ENCODE measurements around the gene ATXN10. TPM values are rescaled to one million over a fixed set of nuclear protein-coding genes. Genes with fewer than 3 reads are reported as not detected.

The ATXN10 gene
- total RNA-seq, 3 donors from 2014 or later, result 59.9 to 136 (median 66.8) TPM

DNA sequence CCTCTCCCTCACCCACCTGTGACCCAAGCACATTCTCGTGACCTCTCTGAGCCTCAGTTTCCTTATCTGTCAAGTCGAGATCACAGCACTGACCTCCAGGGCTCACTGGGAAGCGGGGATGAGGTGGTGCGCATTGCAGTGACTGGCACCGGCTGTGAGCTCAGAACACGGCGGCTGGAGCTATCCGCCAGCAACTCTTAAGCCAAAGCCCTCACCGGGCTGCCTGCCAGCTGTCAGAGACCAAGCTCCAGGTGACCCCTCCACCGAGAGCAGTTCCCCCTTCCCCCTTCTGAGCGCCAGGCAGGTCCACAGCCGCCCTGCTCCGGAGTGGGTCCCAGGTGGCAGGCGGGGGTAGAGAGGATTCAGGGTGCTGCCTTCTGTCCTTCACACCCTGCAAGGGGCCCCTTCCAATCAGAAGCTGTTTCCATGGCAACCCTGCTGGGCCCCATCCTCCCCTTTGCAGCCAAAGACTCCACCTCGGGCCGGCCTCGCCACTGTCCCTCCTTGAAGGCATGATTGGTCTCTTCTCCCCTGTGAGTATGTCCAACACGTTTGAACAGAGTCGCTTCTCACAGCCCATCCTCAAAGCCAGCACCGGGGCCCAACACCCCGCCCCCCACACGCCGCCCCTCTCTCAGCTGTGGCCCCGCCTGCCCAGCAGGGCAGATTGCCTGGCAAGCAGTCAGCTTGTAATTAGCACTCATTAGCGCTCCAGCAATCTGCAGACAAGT lies 206.6 kb downstream of the ATXN10 start:
- intact Hi-C loops (cut with DNase I, micrococcal nuclease), result no loop called here
- TF ChIP-seq, protein P1, sequence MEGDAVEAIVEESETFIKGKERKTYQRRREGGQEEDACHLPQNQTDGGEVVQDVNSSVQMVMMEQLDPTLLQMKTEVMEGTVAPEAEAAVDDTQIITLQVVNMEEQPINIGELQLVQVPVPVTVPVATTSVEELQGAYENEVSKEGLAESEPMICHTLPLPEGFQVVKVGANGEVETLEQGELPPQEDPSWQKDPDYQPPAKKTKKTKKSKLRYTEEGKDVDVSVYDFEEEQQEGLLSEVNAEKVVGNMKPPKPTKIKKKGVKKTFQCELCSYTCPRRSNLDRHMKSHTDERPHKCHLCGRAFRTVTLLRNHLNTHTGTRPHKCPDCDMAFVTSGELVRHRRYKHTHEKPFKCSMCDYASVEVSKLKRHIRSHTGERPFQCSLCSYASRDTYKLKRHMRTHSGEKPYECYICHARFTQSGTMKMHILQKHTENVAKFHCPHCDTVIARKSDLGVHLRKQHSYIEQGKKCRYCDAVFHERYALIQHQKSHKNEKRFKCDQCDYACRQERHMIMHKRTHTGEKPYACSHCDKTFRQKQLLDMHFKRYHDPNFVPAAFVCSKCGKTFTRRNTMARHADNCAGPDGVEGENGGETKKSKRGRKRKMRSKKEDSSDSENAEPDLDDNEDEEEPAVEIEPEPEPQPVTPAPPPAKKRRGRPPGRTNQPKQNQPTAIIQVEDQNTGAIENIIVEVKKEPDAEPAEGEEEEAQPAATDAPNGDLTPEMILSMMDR (IDR thresholded peaks at IDR 0.05), result no peak
- ATAC-seq, result no peak
- peak in 1 of 3 donors; percentile 31 for DNase-seq
- no peaks in the 10 kb centered on the region for H3K4me1 ChIP-seq (ENCODE audit: low read depth)
- no peaks in the 10 kb centered on the region for H3K36me3 ChIP-seq (ENCODE audit: low read depth)
- no peaks in the 10 kb centered on the region for H3K9me3 ChIP-seq
- no peak overlapping the region for H3K4me3 ChIP-seq

DNA sequence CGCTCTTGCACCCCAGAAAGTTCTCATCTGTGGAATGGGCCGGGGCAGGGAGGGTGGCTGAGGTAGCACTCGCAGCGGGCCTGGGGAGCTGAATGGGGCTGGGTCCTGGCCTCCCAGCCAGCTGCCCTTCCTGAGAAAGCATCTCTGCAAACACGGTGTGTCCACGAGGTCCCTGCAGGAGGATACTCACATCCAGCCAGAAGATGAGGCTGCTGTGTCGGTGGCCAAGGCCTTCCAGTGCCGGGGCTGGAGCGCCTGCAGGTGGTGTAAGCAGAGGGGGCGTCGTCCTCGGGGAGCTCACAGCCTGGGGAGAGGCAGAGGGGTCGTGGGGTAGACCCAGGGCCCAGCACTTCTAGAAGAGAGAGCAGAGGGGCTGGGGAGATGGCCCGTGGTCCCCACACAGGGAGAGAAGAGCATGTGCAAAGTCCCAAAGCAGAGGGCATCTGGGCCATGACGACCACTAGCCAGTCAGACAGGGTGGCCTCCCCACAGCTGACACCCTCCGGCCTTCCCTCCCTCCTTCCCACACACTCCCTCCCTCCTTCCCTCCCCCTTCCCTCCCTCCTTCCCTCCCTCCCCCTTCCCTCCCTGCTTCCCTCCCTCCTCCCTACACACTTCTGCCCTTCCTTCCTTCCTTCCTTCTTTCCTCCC lies 207.4 kb downstream of the ATXN10 start:
- Histone ChIP-seq H3K9me3 (no peaks in the 10 kb centered on the region), H3K4me3 (no peak overlapping the region), H3K4me1 (ENCODE audit: low read depth) (no peaks in the 10 kb centered on the region), H3K36me3 (ENCODE audit: low read depth) (no peaks in the 10 kb centered on the region)
- no peak for ATAC-seq
- TF ChIP-seq, protein P1 (IDR thresholded peaks at IDR 0.05), result no peak
- intact Hi-C loops (cut with DNase I, micrococcal nuclease), result no loop called here
- DNase-seq, result peak in 1 of 3 donors; percentile 28

DNA sequence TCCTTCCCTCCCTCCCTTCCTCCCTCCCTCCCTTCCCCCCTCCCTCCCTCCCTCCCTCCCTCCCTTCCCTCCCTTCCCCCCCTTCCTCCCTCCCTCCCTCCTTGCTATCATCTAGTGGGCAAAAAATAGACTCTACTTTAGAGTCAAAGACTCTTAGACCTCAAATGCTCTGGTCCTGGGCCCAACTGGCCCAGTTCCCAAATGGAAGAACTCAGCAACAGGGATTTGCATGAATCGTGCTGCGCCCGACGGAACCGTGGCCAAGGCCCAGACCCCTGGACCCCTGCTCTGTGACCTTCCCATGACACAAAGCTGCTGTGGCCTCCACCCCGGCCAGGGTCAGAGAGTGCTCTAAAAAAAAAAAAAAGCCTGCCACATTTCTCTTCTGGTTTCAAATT lies 207.9 kb downstream of the ATXN10 start:
- no peaks in the 10 kb centered on the region for H3K36me3 ChIP-seq (ENCODE audit: low read depth)
- DNase-seq (no peak), ATAC-seq (no peak)
- intact Hi-C loops (cut with DNase I, micrococcal nuclease), result no loop called here
- TF ChIP-seq, protein P1 (IDR thresholded peaks at IDR 0.05), result no peak
- no peaks in the 10 kb centered on the region for H3K4me1 ChIP-seq (ENCODE audit: low read depth)
- H3K9me3 ChIP-seq, result no peaks in the 10 kb centered on the region
- H3K4me3 ChIP-seq, result no peak overlapping the region

DNA sequence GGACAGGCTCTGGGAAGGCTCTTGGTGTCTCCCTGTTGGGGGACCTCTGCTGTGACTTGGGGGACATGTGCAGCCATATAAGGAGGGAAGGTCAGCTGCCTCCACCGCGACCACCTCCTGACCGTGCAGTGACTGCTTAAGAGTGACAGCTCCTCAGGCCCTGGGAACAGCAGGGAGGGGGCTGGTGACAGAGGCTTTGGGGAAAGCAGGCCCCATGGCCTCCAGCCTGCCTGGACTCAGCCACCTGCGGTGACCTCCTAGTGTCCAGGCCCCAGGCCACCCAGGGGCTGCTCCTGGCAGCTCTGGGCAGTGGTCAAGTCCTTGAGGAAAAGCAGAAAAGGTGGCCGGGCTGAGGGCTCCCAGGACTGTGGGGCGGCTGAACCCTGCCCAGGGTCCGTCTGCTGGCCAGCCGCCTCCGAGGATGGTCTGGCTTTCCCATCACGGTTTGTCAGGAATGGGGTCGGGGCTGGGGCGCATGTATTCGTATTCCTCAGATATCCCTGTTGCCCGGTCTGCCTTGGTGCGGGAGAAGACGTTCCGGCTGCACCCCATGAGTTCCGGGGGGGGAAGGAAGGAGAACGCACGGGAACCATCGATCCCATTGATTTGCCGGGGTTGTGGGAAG lies 208.6 kb downstream of the ATXN10 start:
- H3K9me3 ChIP-seq, result no peaks in the 10 kb centered on the region
- no peak overlapping the region for H3K4me3 ChIP-seq
- intact Hi-C loops (cut with DNase I, micrococcal nuclease), result no loop called here
- DNase-seq, result no peak
- H3K36me3 ChIP-seq (ENCODE audit: low read depth), result no peaks in the 10 kb centered on the region
- no peaks in the 10 kb centered on the region for H3K4me1 ChIP-seq (ENCODE audit: low read depth)
- TF ChIP-seq, protein P1 (IDR thresholded peaks at IDR 0.05), result no peak
- ATAC-seq, result no peak

DNA sequence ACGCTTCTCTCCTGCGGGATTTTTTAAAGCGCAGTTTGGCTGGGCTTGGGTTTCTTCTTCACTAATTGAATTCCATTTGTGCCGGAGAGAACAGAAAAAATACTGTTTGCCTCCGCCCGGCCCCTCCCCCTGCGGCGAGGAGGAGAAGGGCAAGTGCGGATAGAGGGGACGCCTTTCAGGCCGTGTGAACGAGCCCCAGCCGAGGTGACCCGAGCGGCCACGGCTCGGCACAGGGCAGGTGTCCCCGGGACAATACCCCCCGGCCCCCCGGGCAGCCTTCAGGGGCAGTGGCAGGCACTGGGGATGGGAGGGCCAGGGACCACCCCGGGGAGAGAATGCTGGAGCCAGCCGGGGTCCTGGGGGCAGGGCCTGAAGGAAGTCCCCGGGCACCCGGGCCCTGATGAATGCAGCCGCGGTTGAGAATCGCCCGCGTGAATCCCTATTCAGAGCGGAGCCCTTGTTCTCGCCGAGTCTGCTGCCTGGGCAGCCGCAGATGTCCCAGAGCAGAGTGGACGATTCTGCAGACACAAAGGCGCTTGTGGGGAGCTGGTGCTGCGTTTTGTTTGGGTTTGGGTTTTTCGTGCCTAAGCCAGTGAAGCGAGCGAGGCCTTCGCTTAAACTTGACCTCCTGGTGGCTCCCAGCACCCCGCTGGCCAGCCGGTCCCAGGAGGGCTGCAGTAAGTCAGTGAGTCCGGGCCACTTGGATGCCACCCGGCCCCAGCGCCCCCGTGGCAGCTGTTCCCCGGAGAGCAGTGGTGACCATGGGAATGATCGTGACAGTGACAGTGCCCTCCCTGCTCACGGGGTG lies 209.3 kb downstream of the ATXN10 start:
- DNase-seq (no peak), ATAC-seq (no peak)
- intact Hi-C loops (cut with DNase I, micrococcal nuclease), result no loop called here
- Histone ChIP-seq H3K9me3 (no peaks in the 10 kb centered on the region), H3K4me3 (no peak overlapping the region), H3K36me3 (ENCODE audit: low read depth) (no peaks in the 10 kb centered on the region), H3K4me1 (ENCODE audit: low read depth) (no peaks in the 10 kb centered on the region)
- TF ChIP-seq, protein P1 (IDR thresholded peaks at IDR 0.05), result no peak
